ENCODE measurements around the gene SEC11A.

Gene SEC11A

DNA sequence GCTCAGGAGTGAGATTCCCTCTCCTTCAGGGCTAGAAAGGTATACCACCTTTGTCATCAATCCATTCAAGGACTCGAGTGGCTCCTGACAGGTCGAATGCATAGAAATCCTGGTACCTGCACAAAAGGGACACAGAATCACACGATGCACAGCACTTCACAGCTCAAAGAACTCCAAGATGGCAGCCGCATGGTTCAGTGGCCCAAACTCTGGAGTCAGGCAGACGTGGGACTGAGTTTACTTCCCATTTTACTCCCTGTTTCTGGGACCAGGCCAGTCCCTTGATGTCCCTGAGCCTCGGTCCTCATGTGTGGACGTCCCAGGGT, 62.4 kb downstream of the SEC11A start:
- TF ChIP-seq FOXM1 (IDR thresholded peaks at IDR 0.05; ENCODE audit: borderline replicate concordance, low read depth) (no peak), EGR1 (IDR thresholded peaks at IDR 0.05) (no peak), ZBTB7A (IDR thresholded peaks at IDR 0.05; ENCODE audit: low read depth) (no peak), EP300 (IDR thresholded peaks at IDR 0.05; ENCODE audit: borderline replicate concordance) (no peak), YY1 (IDR thresholded peaks at IDR 0.05; ENCODE audit: low read depth) (no peak), TEAD4 (IDR thresholded peaks at IDR 0.05) (no peak), NFIC (IDR thresholded peaks at IDR 0.05) (no peak), CREB1 (IDR thresholded peaks at IDR 0.05; ENCODE audit: low read depth) (no peak), CEBPB (IDR thresholded peaks at IDR 0.05) (no peak), TAF1 (IDR thresholded peaks at IDR 0.05; ENCODE audit: low read depth) (no peak), RAD21 (IDR thresholded peaks at IDR 0.05; ENCODE audit: low read depth) (no peak), TCF12 (IDR thresholded peaks at IDR 0.05; ENCODE audit: low read depth) (no peak)
- TF ChIP-seq, protein P1, sequence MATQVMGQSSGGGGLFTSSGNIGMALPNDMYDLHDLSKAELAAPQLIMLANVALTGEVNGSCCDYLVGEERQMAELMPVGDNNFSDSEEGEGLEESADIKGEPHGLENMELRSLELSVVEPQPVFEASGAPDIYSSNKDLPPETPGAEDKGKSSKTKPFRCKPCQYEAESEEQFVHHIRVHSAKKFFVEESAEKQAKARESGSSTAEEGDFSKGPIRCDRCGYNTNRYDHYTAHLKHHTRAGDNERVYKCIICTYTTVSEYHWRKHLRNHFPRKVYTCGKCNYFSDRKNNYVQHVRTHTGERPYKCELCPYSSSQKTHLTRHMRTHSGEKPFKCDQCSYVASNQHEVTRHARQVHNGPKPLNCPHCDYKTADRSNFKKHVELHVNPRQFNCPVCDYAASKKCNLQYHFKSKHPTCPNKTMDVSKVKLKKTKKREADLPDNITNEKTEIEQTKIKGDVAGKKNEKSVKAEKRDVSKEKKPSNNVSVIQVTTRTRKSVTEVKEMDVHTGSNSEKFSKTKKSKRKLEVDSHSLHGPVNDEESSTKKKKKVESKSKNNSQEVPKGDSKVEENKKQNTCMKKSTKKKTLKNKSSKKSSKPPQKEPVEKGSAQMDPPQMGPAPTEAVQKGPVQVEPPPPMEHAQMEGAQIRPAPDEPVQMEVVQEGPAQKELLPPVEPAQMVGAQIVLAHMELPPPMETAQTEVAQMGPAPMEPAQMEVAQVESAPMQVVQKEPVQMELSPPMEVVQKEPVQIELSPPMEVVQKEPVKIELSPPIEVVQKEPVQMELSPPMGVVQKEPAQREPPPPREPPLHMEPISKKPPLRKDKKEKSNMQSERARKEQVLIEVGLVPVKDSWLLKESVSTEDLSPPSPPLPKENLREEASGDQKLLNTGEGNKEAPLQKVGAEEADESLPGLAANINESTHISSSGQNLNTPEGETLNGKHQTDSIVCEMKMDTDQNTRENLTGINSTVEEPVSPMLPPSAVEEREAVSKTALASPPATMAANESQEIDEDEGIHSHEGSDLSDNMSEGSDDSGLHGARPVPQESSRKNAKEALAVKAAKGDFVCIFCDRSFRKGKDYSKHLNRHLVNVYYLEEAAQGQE (IDR thresholded peaks at IDR 0.05; ENCODE audit: low read depth): no peak
- TF ChIP-seq, protein P2, sequence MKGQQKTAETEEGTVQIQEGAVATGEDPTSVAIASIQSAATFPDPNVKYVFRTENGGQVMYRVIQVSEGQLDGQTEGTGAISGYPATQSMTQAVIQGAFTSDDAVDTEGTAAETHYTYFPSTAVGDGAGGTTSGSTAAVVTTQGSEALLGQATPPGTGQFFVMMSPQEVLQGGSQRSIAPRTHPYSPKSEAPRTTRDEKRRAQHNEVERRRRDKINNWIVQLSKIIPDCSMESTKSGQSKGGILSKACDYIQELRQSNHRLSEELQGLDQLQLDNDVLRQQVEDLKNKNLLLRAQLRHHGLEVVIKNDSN (IDR thresholded peaks at IDR 0.05): no peak
- TF ChIP-seq, protein P3, sequence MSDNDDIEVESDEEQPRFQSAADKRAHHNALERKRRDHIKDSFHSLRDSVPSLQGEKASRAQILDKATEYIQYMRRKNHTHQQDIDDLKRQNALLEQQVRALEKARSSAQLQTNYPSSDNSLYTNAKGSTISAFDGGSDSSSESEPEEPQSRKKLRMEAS (IDR thresholded peaks at IDR 0.05): no peak

DNA sequence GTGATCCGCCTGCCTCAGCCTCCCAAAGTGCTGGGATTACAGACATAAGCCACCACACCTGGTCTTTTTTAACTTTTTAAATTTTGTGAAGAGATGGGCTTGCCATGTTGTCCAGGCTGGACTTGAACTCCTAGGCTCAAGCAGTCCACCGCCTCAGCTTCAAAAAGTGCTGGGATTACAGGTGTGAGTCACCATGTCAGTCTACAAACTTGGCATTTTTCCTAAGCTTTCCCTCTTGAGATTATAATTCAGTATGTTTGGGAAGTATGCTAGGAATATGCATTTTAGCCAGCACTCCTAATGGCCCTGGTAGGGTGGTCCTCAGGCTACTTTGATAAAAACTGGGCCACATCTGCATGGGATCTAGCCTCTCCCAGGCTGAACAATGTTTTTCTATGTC, 66.2 kb downstream of the SEC11A start:
- TF ChIP-seq TEAD4 (IDR thresholded peaks at IDR 0.05) (no peak), YY1 (IDR thresholded peaks at IDR 0.05; ENCODE audit: low read depth) (no peak), TCF12 (IDR thresholded peaks at IDR 0.05; ENCODE audit: low read depth) (no peak), CREB1 (IDR thresholded peaks at IDR 0.05; ENCODE audit: low read depth) (no peak), EP300 (IDR thresholded peaks at IDR 0.05; ENCODE audit: borderline replicate concordance) (no peak), EGR1 (IDR thresholded peaks at IDR 0.05) (no peak)

DNA sequence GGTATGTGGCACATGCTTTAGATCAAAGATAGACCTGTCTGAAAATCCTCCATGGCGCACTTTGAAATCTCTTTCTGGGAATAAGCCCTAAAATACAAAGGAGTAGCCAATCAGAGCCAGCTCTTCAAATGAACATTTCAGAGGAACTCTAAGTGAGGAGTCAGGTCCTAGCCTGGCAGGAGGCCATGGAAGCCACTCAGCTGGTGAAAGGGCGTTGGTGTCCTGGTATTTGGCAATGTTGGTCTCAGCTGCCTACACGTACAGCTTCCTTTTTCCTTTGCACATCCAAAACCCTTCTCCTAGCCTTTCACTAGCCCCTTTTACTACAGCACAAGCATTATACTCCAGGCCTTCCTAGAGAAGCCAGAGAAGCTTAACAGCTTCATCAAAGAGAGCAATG, 67.4 kb downstream of the SEC11A start:
- TF ChIP-seq TCF12 (IDR thresholded peaks at IDR 0.05; ENCODE audit: low read depth) (no peak), ZBTB7A (IDR thresholded peaks at IDR 0.05; ENCODE audit: low read depth) (no peak), TEAD4 (IDR thresholded peaks at IDR 0.05) (no peak), EGR1 (IDR thresholded peaks at IDR 0.05) (no peak), NFIC (IDR thresholded peaks at IDR 0.05) (no peak), EP300 (IDR thresholded peaks at IDR 0.05; ENCODE audit: borderline replicate concordance) (no peak), YY1 (IDR thresholded peaks at IDR 0.05; ENCODE audit: low read depth) (no peak), CREB1 (IDR thresholded peaks at IDR 0.05; ENCODE audit: low read depth) (no peak), TAF1 (IDR thresholded peaks at IDR 0.05; ENCODE audit: low read depth) (no peak), CEBPB (IDR thresholded peaks at IDR 0.05) (no peak), FOXM1 (IDR thresholded peaks at IDR 0.05; ENCODE audit: borderline replicate concordance, low read depth) (no peak), RAD21 (IDR thresholded peaks at IDR 0.05; ENCODE audit: low read depth) (no peak)
- TF ChIP-seq, protein P3 (IDR thresholded peaks at IDR 0.05): no peak
- TF ChIP-seq, protein P1 (IDR thresholded peaks at IDR 0.05; ENCODE audit: low read depth): no peak
- TF ChIP-seq, protein P2 (IDR thresholded peaks at IDR 0.05): no peak

DNA sequence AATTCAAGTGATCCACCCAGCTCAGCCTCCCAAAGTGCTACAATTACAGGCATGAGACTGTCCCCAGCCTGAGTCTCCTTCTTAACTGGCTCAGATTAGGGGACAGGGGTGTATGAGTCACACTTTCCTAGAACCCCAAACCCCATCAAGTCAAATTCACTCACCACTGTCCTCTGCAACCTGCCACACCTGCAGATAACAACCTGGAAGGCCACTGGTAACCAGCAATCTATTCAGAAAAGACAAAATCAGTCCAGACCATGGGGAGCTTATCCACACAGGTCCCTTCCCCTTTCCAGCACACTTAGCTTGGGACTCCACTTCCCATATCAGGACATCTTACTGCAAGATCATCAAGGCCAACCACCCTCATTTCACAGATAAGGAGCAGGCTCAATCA, 68.2 kb downstream of the SEC11A start:
- TF ChIP-seq EP300 (IDR thresholded peaks at IDR 0.05; ENCODE audit: borderline replicate concordance): no peak
- no peak for TF ChIP-seq RAD21 (IDR thresholded peaks at IDR 0.05; ENCODE audit: low read depth)
- TF ChIP-seq YY1 (IDR thresholded peaks at IDR 0.05; ENCODE audit: low read depth): no peak
- no peak for TF ChIP-seq TAF1 (IDR thresholded peaks at IDR 0.05; ENCODE audit: low read depth)
- TF ChIP-seq, protein P2 (IDR thresholded peaks at IDR 0.05): no peak
- TF ChIP-seq, protein P3 (IDR thresholded peaks at IDR 0.05): no peak
- TF ChIP-seq CEBPB (IDR thresholded peaks at IDR 0.05): no peak

DNA sequence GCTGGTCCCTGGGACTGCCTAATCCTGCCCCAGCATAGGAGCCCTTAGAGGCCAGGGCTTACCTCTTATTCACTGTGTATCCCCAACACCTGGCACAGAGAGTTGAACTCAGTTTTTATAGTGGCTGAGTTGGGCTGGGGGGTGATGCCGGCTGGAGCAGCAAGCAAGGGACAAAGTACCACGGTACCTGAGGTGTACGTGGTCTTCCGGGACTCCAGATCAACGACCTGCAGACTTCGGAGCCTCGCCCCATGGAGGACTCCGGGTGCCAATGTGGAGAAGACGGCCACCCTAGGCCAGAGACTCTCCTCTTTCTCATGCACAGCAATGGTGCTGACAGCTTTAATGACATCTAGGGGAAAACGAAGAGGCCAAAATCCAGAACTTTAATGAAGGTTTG, 69.9 kb downstream of the SEC11A start:
- no peak for TF ChIP-seq TEAD4 (IDR thresholded peaks at IDR 0.05)
- no peak for TF ChIP-seq EGR1 (IDR thresholded peaks at IDR 0.05)
- TF ChIP-seq TCF12 (IDR thresholded peaks at IDR 0.05; ENCODE audit: low read depth): no peak
- TF ChIP-seq EP300 (IDR thresholded peaks at IDR 0.05; ENCODE audit: borderline replicate concordance): no peak
- no peak for TF ChIP-seq ZBTB7A (IDR thresholded peaks at IDR 0.05; ENCODE audit: low read depth)
- no peak for TF ChIP-seq FOXM1 (IDR thresholded peaks at IDR 0.05; ENCODE audit: borderline replicate concordance, low read depth)
- TF ChIP-seq, protein P1 (IDR thresholded peaks at IDR 0.05; ENCODE audit: low read depth): no peak
- no peak for TF ChIP-seq CEBPB (IDR thresholded peaks at IDR 0.05)
